Measurements from ENCODE around the gene ZBTB25.

ZBTB25 gene

DNA sequence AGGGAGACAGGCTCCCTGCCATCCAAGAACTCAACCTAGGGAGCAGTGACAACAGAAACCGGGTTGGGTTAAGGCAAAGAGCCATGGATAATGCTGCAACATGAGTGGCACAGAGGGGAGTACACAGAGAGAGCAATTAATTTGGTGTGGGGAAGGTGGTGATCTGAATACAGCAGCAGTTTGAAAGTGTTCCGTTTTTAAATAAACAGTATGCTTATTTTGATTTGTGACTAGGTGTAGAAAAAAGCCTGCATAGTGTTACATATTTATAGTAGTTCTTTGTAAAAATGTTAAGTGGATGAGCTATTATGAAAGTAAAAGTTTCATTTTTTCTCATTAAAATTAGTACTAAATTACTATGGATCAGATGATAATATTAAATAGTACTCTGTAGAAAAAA, 29.6 kb downstream of the ZBTB25 start:
- TF ChIP-seq POLR2A (IDR thresholded peaks at IDR 0.05; ENCODE audit: low read depth, low read length) (no peak), POLR2AphosphoS5 (IDR thresholded peaks at IDR 0.05; ENCODE audit: low read depth, low read length) (no peak), TAF1 (IDR thresholded peaks at IDR 0.05; ENCODE audit: borderline replicate concordance, low read depth, low read length) (no peak)
- FAIRE-seq (peak; percentile 63), DNase-seq (ENCODE audit: insufficient read length) (no peak)

DNA sequence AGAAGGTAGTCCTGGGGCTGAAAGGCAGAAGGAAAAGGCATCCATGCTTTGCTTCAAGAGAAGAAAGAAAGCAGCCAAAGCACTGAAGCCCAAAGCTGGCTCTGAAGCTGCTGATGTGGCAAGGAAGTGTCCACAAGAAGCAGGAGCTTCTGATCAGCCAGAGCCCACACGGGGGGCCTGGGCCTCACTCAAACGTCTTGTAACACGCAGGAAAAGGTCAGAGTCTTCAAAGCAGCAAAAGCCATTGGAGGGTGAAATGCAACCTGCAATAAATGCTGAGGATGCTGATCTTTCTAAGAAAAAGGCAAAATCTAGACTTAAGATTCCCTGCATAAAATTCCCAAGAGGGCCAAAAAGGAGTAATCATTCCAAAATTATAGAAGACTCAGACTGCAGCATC, 35.2 kb downstream of the ZBTB25 start:
- FAIRE-seq = no peak
- no peak for DNase-seq (ENCODE audit: insufficient read length)
- TF ChIP-seq POLR2AphosphoS5 (IDR thresholded peaks at IDR 0.05; ENCODE audit: low read depth, low read length) (no peak), POLR2A (IDR thresholded peaks at IDR 0.05; ENCODE audit: low read depth, low read length) (no peak)

DNA sequence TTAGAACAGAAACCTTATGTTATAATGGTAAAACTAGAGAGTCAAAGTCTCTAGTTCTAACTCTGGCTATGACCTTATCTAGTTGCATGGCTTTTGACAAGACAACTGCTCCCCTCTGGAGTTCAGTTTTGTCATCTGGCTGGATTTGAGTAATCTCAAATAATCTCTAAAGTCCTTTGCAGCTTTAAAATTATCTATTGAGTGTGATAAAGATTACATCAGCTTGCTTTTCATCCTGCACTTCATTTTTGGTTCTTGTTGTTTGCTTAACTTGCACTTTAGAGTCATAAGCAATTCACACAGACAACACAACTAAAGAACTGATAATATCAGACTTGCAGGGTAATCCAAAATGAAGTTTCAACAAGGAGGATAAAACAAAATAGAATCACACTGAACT, 36.1 kb downstream of the ZBTB25 start:
- FAIRE-seq (peak; percentile 33), DNase-seq (ENCODE audit: insufficient read length) (no peak)
- TF ChIP-seq POLR2AphosphoS5 (IDR thresholded peaks at IDR 0.05; ENCODE audit: low read depth, low read length) (no peak), TAF1 (IDR thresholded peaks at IDR 0.05; ENCODE audit: borderline replicate concordance, low read depth, low read length) (no peak), POLR2A (IDR thresholded peaks at IDR 0.05; ENCODE audit: low read depth, low read length) (no peak)

DNA sequence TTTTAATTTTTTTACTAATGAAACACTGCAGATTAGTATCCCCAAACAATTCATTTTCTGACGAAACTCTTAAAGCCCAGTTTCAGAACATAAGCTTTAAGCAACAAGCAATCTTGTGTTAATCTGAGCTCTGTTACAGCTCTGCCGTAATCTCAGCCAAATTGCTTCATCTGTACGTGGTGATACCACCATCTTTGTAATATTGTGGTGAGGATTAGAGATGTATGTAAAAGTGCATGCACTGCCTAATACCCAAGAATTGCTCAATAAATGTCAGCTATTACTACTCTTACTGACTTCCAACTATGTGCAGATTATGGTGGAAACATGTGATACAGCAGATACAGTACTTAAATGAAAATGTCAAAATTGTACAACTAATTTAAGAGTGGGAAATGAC, 36.5 kb downstream of the ZBTB25 start:
- no peak for FAIRE-seq
- TF ChIP-seq POLR2AphosphoS5 (IDR thresholded peaks at IDR 0.05; ENCODE audit: low read depth, low read length) = no peak
- TF ChIP-seq POLR2A (IDR thresholded peaks at IDR 0.05; ENCODE audit: low read depth, low read length) = no peak
- TF ChIP-seq TAF1 (IDR thresholded peaks at IDR 0.05; ENCODE audit: borderline replicate concordance, low read depth, low read length) = no peak
- DNase-seq (ENCODE audit: insufficient read length) = no peak

DNA sequence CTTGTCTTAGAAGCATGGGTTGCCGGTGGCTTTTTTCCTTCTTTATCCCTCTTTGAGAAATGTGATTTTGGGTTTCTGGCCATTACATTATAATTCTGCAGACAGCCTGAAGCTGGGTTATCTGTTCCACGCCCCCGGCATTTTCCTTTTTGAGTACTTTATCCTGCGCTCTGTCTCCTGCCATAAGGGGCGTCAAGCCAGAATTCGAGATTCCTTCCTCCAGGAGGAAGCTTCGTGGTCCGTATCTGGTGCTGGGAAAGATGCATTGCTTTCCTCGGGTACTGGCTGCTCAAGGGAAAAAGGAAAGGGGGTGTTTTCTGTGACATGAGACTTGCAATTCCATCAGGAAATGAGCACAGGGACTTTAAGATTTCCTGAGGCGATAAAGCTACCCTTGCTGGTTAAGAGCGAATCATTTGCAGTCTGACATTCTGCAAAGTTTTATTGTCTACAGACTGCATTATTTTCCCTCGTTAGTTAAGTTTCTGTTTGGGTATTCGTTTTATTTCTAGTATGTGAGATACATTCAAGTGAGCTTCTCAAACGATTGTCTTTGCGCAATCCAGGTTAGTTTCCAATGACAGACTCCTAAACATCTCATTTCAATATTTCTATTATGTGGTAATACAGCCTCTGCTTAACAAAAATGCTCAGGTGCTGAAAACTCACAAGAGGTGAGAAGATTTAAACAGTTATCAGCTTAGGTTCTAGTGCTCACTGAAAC, 37.6 kb downstream of the ZBTB25 start:
- DNase-seq (ENCODE audit: insufficient read length) = no peak
- no peak for FAIRE-seq
- TF ChIP-seq POLR2A (IDR thresholded peaks at IDR 0.05; ENCODE audit: low read depth, low read length) = no peak
- TF ChIP-seq TAF1 (IDR thresholded peaks at IDR 0.05; ENCODE audit: borderline replicate concordance, low read depth, low read length) = no peak
- TF ChIP-seq POLR2AphosphoS5 (IDR thresholded peaks at IDR 0.05; ENCODE audit: low read depth, low read length) = no peak

DNA sequence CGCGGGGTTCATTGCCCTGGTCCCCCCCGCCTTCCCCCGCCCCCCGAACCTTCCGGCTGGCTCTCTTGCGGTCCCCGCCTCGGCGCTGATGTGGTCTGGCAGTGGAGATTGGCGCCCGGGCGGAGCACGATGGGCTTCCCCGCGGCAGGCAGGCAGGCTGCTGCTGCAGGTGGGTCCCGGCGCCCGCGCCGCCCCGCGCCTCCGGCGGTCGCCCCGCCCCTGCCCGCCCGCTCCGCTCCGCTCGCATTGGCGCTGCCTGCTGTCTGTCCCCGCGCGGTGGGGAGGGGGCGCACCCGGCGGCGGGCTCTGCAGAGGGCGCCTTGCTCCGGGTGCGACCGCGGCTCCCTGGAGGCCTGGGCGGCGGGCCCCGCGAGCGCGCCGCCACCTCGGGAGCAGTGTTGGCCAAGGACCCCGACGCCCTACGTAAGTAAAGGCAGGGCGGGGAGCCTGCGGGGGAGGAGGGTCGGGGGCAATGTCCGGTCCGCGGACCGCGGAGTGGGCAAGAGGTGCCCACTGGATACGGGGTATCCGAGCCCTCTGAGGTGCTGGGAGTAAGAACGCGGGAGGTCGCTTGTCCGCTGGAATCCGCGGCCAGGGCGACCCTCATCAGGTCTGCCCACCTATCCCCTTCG, 38.3 kb downstream of the ZBTB25 start, which contains the start of gene AKAP5:
Gene AKAP5, plus strand, starts transcription at position 309 of the 632 bp plus-strand sequence. CDS start 2,896 bp downstream, outside the sequence.
- FAIRE-seq = peak; percentile 81
- TF ChIP-seq POLR2AphosphoS5 (IDR thresholded peaks at IDR 0.05; ENCODE audit: low read depth, low read length) = 0 out of 2 replicates have a peak, but pooled peaks have one; percentile 14
- no peak for TF ChIP-seq TAF1 (IDR thresholded peaks at IDR 0.05; ENCODE audit: borderline replicate concordance, low read depth, low read length)
- no peak for TF ChIP-seq POLR2A (IDR thresholded peaks at IDR 0.05; ENCODE audit: low read depth, low read length)
- peak; percentile 43 for DNase-seq (ENCODE audit: insufficient read length)

DNA sequence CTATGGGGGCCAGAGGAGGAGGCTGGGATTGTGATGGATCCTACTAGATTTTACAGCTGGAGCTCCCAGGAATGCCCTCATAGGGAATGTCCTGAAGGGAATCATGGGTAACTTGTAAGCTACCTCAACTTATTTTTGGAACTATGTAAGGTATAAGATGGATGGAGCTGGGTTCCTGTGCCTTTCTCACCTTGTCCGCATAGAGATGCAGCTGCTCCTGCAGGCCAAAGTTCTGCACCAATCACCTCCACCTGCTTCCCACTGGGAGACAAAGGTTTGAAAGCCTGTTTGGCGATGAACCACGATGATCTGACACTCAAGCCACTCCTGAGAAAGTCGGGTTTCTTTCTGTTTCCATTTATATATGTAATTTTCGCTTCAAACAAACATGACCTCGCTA, 39.0 kb downstream of the ZBTB25 start:
- FAIRE-seq (peak; percentile 5), DNase-seq (ENCODE audit: insufficient read length) (no peak)
- TF ChIP-seq POLR2A (IDR thresholded peaks at IDR 0.05; ENCODE audit: low read depth, low read length) (no peak), POLR2AphosphoS5 (IDR thresholded peaks at IDR 0.05; ENCODE audit: low read depth, low read length) (no peak), TAF1 (IDR thresholded peaks at IDR 0.05; ENCODE audit: borderline replicate concordance, low read depth, low read length) (no peak)

DNA sequence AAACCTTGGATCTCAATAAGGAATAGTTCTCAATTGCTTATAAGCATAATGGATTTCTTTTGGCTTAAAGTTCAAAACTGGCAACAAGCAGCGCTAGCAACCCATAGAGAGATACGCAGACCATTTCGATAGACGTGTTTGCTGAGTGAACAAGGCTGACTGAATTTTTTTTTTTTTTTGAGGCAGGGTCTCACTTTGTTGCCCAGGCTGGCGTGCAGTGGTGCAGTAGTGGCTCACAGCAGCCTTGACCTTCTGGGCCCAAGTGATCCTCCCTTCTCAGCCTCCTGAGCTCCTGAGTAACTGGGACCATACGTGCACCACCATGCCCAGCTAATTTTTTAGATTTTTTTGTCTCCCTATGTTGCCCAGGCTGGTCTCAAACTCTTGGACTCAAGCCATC, 39.8 kb downstream of the ZBTB25 start:
- DNase-seq (ENCODE audit: insufficient read length) (no peak), FAIRE-seq (no peak)
- no peak for TF ChIP-seq TAF1 (IDR thresholded peaks at IDR 0.05; ENCODE audit: borderline replicate concordance, low read depth, low read length)
- TF ChIP-seq POLR2AphosphoS5 (IDR thresholded peaks at IDR 0.05; ENCODE audit: low read depth, low read length) = no peak
- no peak for TF ChIP-seq POLR2A (IDR thresholded peaks at IDR 0.05; ENCODE audit: low read depth, low read length)

DNA sequence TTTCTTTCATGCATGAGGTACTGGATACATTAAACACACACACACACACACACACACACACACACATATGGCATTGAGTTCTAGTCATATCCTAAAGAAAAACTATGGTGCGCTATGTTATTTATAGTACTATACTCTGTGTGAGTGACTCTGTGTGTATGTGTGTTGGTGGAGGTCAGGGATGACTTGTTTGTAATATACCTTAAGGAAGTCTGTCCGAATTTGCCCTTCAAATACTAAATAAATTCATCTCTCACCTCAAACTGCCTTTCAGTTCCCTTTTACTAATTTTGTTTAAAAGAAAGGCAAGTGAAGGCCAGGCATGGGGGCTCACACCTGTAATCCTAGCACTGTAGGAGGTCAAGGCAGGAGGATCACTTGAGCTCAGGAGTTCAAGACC, 40.4 kb downstream of the ZBTB25 start:
- DNase-seq (ENCODE audit: insufficient read length) = no peak
- FAIRE-seq = peak; percentile 79

DNA sequence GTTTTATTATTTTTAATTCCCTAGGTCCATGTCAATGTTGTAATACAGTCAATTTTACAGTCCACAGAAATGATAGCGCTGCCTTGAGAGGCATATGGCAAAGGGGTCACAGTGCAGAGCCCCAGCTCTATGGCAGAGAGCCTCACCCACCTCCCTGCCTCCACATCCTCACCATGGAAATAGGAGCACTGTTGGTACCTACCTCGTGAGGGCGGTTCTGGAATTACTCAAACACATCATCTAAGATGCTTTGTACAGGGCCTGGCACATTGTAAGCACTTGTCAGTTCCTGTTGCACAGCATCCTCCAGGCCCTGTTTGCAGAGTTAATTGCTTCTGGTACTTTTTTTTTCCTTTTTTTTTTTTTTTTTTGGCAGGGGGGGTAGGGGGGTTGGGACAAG, 42.4 kb downstream of the ZBTB25 start:
- FAIRE-seq (no peak), DNase-seq (ENCODE audit: insufficient read length) (no peak)
- no peak for TF ChIP-seq POLR2A (IDR thresholded peaks at IDR 0.05; ENCODE audit: low read depth, low read length)
- TF ChIP-seq TAF1 (IDR thresholded peaks at IDR 0.05; ENCODE audit: borderline replicate concordance, low read depth, low read length) = no peak
- TF ChIP-seq POLR2AphosphoS5 (IDR thresholded peaks at IDR 0.05; ENCODE audit: low read depth, low read length) = no peak

More for the DNA sequence above, 40.4 kb downstream of the ZBTB25 start:
- no peak for TF ChIP-seq TAF1 (IDR thresholded peaks at IDR 0.05; ENCODE audit: borderline replicate concordance, low read depth, low read length)
- no peak for TF ChIP-seq POLR2AphosphoS5 (IDR thresholded peaks at IDR 0.05; ENCODE audit: low read depth, low read length)
- no peak for TF ChIP-seq POLR2A (IDR thresholded peaks at IDR 0.05; ENCODE audit: low read depth, low read length)

DNA sequence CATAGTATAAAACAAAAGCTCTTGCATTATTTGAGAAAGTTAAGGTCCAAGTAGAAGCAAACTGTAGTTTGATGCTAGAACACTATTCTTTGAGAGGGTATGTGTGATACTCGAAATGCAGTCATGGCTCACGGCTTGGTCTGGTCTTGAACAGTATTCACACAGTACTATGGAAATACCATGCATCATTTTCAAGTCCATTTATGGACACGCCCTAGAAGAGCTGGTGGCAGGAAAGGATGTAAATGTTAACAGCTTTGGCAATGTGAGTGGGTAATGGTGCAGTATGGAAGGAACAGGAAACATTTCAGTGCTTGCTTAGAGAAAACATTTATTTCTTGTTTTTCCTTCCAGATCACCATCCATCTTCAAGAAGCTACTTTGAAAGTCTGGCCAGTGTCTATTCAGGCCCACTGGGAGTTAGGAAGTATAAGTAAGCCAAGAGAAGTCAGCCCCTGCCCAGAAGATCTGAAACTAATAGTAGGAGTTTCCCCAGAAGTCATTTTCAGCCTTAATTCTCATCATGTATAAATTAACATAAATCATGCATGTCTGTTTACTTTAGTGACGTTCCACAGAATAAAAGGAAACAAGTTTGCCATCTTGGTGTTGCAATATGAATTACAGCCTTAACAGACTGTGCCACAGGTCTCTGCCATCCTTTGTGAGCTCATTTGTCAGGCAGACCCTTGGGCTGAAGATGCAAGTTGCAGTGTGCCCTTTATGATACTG, 44.1 kb downstream of the ZBTB25 start:
- TF ChIP-seq TAF1 (IDR thresholded peaks at IDR 0.05; ENCODE audit: borderline replicate concordance, low read depth, low read length) = no peak
- TF ChIP-seq POLR2AphosphoS5 (IDR thresholded peaks at IDR 0.05; ENCODE audit: low read depth, low read length) = no peak
- TF ChIP-seq POLR2A (IDR thresholded peaks at IDR 0.05; ENCODE audit: low read depth, low read length) = no peak
- FAIRE-seq = peak; percentile 61
- no peak for DNase-seq (ENCODE audit: insufficient read length)
